Loucy (cell line): ENCODE measurements around the gene CD96.

ENCODE experiments used
- H2AFZ ChIP-seq: fragments of 200-600 bp; sonication (generic); 2 replicates; pipeline ENCODE4 v1.6.0; 2016; ENCODE audit warnings: antibody characterized with exemption, mild to moderate bottlenecking, low read length, moderate library complexity
- H3F3A ChIP-seq: fragments of 200-600 bp; 2 replicates; pipeline ENCODE4 v1.6.0; 2016; ENCODE audit warnings: antibody characterized with exemption, low read depth, mild to moderate bottlenecking
- H3K27me3 ChIP-seq: fragments of 200-600 bp; sonication (generic); 2 replicates; pipeline ENCODE4 v1.6.1; 2014; ENCODE audit warnings: low read length, mild to moderate bottlenecking; ENCODE audit not compliant: insufficient read depth, poor library complexity, severe bottlenecking
- H3K36me3 ChIP-seq: fragments of 200-600 bp; sonication (generic); 2 replicates; pipeline ENCODE4 v1.6.1; 2016; ENCODE audit warnings: low read length; ENCODE audit not compliant: insufficient read depth
- H3K4me1 ChIP-seq: fragments of 200-600 bp; sonication (generic); 2 replicates; pipeline ENCODE4 v1.5.1; 2014; ENCODE audit warnings: low read length, mild to moderate bottlenecking; ENCODE audit not compliant: insufficient read depth, poor library complexity, severe bottlenecking
- H3K4me2 ChIP-seq: fragments of 200-600 bp; sonication (generic); 2 replicates; pipeline ENCODE4 v1.6.0; 2014; ENCODE audit warnings: antibody characterized with exemption, low read length, low read depth, mild to moderate bottlenecking; ENCODE audit not compliant: poor library complexity, severe bottlenecking
- H3K4me3 ChIP-seq: fragments of 200-600 bp; sonication (generic); 2 replicates; pipeline ENCODE4 v1.5.1; 2014; ENCODE audit warnings: low read length, mild to moderate bottlenecking, mixed read lengths; ENCODE audit not compliant: poor library complexity, severe bottlenecking
- H3K79me2 ChIP-seq: fragments of 200-600 bp; sonication (generic); 2 replicates; pipeline ENCODE4 v1.6.1; 2014; ENCODE audit warnings: low read length; ENCODE audit not compliant: insufficient read depth
- H3K9ac ChIP-seq: fragments of 200-600 bp; sonication (generic); 2 replicates; pipeline ENCODE4 v1.6.0; 2014; ENCODE audit warnings: mild to moderate bottlenecking, low read depth, low read length, moderate library complexity; ENCODE audit not compliant: poor library complexity, severe bottlenecking
- H3K9me2 ChIP-seq: fragments of 200-600 bp; sonication (generic); replicated peaks from 2 replicates; pipeline ENCODE4 v1.6.1; 2016; ENCODE audit warnings: low read depth, low read length, mixed read lengths
- H3K9me3 ChIP-seq: fragments of 200-600 bp; sonication (generic); 2 replicates; pipeline ENCODE4 v1.6.1; 2014; ENCODE audit warnings: mild to moderate bottlenecking, antibody characterized with exemption, low read length, low read depth; ENCODE audit not compliant: insufficient read depth
- H4K20me1 ChIP-seq: fragments of 200-600 bp; sonication (generic); 2 replicates; pipeline ENCODE4 v1.6.0; 2014; ENCODE audit warnings: antibody characterized with exemption, low read length, mild to moderate bottlenecking; ENCODE audit not compliant: insufficient read depth, poor library complexity, severe bottlenecking
- EZH2phosphoT487 ChIP-seq: fragments of 200-600 bp; IDR thresholded peaks from 2 replicates; pipeline ENCODE4 v1.6.1; 2018; ENCODE audit warnings: antibody characterized with exemption, mild to moderate bottlenecking, moderate library complexity, borderline replicate concordance
- TF ChIP-seq, protein P1 (sequence below): fragments of 200-600 bp; sonication (generic); conservative IDR thresholded peaks from 2 replicates; pipeline ENCODE4 v1.5.1; 2014; ENCODE audit warnings: mild to moderate bottlenecking, antibody characterized with exemption, low read length

Gene CD96

DNA sequence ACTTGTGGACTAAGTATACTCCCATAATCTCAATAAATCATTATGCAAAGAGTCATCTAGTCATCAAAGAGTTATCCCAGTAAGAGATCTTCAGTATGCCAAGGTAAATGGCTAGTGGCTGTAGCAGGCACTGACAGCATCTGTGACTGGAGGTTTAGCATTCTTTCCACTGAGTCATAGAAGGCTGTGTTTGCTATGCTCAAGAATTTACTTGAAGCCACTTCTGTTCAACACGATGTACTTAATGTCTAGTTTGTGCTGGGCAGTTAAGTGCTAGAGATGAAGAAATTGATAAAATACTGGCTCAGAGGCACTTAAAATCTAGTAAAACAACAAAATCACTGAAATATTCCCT is 40.1 kb downstream of the CD96 start:
- H3K36me3 ChIP-seq, result peaks cover 91% of the 10 kb centered on the region; the same call in 1 of the 2 replicates
- no peak overlapping the region for H3K4me2 ChIP-seq
- peaks cover 9% of the 10 kb centered on the region for H3K4me1 ChIP-seq
- no peaks in the 10 kb centered on the region for H3K9me2 ChIP-seq
- no peaks in the 10 kb centered on the region for H3F3A ChIP-seq
- H3K9ac ChIP-seq, result no peak overlapping the region
- no peak overlapping the region for H3K4me3 ChIP-seq
- H3K27me3 ChIP-seq, result no peaks in the 10 kb centered on the region
- H2AFZ ChIP-seq, result no peak overlapping the region
- TF ChIP-seq EZH2phosphoT487, result no peak
- TF ChIP-seq, protein P1, sequence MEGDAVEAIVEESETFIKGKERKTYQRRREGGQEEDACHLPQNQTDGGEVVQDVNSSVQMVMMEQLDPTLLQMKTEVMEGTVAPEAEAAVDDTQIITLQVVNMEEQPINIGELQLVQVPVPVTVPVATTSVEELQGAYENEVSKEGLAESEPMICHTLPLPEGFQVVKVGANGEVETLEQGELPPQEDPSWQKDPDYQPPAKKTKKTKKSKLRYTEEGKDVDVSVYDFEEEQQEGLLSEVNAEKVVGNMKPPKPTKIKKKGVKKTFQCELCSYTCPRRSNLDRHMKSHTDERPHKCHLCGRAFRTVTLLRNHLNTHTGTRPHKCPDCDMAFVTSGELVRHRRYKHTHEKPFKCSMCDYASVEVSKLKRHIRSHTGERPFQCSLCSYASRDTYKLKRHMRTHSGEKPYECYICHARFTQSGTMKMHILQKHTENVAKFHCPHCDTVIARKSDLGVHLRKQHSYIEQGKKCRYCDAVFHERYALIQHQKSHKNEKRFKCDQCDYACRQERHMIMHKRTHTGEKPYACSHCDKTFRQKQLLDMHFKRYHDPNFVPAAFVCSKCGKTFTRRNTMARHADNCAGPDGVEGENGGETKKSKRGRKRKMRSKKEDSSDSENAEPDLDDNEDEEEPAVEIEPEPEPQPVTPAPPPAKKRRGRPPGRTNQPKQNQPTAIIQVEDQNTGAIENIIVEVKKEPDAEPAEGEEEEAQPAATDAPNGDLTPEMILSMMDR, result no peak
- H3K79me2 ChIP-seq, result no peaks in the 10 kb centered on the region
- H4K20me1 ChIP-seq, result no peaks in the 10 kb centered on the region
- H3K9me3 ChIP-seq, result no peaks in the 10 kb centered on the region

DNA sequence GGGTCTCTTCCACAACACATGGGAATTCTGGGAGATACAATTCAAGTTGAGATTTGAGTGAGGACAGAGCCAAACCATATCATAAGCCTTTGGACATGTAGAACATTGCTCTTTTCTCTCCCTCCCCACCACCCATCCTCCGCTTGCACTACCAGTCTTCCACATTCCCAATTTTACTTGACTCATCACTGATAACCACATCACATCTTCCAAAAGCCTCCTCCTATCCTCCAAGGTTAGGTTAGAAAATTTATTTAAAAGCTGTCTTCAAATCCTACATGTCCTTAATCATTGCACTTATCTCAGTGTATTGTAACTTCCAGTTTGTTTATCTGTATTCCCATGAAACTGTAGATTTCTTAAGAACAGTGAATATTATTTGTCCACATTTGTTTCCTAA is 42.7 kb downstream of the CD96 start:
- H3K4me2 ChIP-seq, result no peak overlapping the region
- H3K4me3 ChIP-seq, result no peak overlapping the region
- TF ChIP-seq, protein P1, result no peak
- TF ChIP-seq EZH2phosphoT487, result no peak

DNA sequence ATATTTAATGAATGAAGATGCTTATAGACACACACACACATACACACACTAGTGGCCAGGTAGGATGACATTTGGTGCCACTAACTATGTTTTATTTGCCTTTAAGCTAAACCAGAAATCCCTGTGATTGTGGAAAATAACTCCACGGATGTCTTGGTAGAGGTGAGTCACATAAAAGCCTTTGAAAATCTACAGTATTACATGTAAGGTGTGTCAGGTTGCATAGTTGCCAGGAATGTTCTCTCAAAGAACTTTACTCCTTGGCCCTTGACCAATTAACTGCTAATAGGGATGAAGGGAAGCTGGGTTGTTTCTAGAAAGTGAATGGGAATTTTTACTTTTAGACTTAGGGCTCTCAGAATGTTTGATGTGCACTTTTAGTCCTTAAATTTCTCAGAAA is 43.2 kb downstream of the CD96 start:
- TF ChIP-seq, protein P1, result no peak
- TF ChIP-seq EZH2phosphoT487, result no peak
- Histone ChIP-seq H3K9ac (no peak overlapping the region), H3F3A (no peaks in the 10 kb centered on the region), H2AFZ (no peak overlapping the region), H4K20me1 (no peaks in the 10 kb centered on the region), H3K4me3 (no peak overlapping the region), H3K4me1 (no peaks in the 10 kb centered on the region), H3K79me2 (no peaks in the 10 kb centered on the region), H3K9me2 (no peaks in the 10 kb centered on the region), H3K27me3 (no peaks in the 10 kb centered on the region), H3K4me2 (no peak overlapping the region), H3K36me3 (peaks cover 81% of the 10 kb centered on the region; the same call in 1 of the 2 replicates), H3K9me3 (no peaks in the 10 kb centered on the region)

More for the DNA sequence above, 42.7 kb downstream of the CD96 start:
- Histone ChIP-seq H4K20me1 (no peaks in the 10 kb centered on the region), H3K9me3 (no peaks in the 10 kb centered on the region), H3K9me2 (no peaks in the 10 kb centered on the region), H3K27me3 (no peaks in the 10 kb centered on the region), H3K79me2 (no peaks in the 10 kb centered on the region), H3K9ac (no peak overlapping the region), H3F3A (no peaks in the 10 kb centered on the region), H3K36me3 (peaks cover 86% of the 10 kb centered on the region; the same call in 1 of the 2 replicates), H3K4me1 (no peaks in the 10 kb centered on the region), H2AFZ (no peak overlapping the region)
